GM12891 (cell line): ENCODE results near the gene TDP1.

ENCODE experiments used
- POLR2A ChIP-seq: IDR thresholded peaks from 2 replicates; pipeline ENCODE4 v1.6.1; 2011; ENCODE audit warnings: low read depth, low read length, control low read depth
- POLR2AphosphoS5 ChIP-seq: IDR thresholded peaks from 2 replicates; pipeline ENCODE4 v1.6.1; 2011; ENCODE audit warnings: low read depth, low read length, control low read depth
- TAF1 ChIP-seq: IDR thresholded peaks from 2 replicates; pipeline ENCODE4 v1.6.1; 2011; ENCODE audit warnings: low read depth, low read length, control low read depth

DNA sequence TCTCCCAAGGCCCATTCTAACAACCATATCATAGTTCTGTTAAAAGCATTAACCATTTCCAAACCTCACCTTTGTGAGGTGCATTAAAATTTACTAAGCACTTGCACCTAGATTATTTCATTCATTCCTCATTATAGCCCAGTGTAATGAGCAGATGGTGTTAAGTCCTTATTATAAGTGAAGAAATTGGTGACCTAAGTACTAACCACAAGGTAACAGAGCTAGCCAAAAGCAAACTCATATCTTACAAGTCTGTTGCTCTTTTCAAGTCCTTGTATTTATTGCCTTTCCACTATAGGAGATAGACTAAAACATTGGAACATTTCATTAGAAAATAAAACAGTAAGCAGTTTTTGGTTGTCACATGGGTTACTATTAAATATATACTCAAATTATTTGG lies 49.7 kb downstream of the TDP1 start:
- TF ChIP-seq POLR2AphosphoS5 = no peak
- TF ChIP-seq TAF1 = no peak
- no peak for TF ChIP-seq POLR2A
